Stimulated activated CD4-positive, alpha-beta T cell treated with anti-CD3 and anti-CD28 coated beads, Interleukin-15, amount 100 ng/mL, for 1 hour (primary cell): ENCODE measurements around the gene NBL1.

Experiments used
- DNase-seq, 2 donors: peaks; one replicate each; pipeline ENCODE4 v3.0.0-alpha.2; 2020; ENCODE audit warnings: low read depth in 1 of 2, low spot score in 1 of 2

Gene NBL1

GRCh38 chr1:19645411-19646251 is 1.5 kb downstream of the NBL1 start:
- no peak for DNase-seq

GRCh38 chr1:19646377-19647319 is 2.5 kb downstream of the NBL1 start:
- no peak for DNase-seq

GRCh38 chr1:19647643-19648042 is 3.5 kb downstream of the NBL1 start:
- no peak for DNase-seq

- no peak for DNase-seq
These were observed 4.1 kb downstream of the NBL1 start for GRCh38 chr1:19648239-19648638.

GRCh38 chr1:19648689-19649088 is 4.6 kb downstream of the NBL1 start:
- DNase-seq = no peak

- no peak for DNase-seq
These were observed 6.5 kb downstream of the NBL1 start for GRCh38 chr1:19650416-19651140.

- DNase-seq = no peak
These were observed 7.1 kb downstream of the NBL1 start for GRCh38 chr1:19651141-19651737.

GRCh38 chr1:19654386-19654785 is 10.3 kb downstream of the NBL1 start:
- no peak for DNase-seq

- no peak for DNase-seq
These were observed 11.0 kb downstream of the NBL1 start for GRCh38 chr1:19654886-19655717.

GRCh38 chr1:19655718-19656080 is 11.6 kb downstream of the NBL1 start:
- DNase-seq = no peak

GRCh38 chr1:19656134-19656779 is 12.1 kb downstream of the NBL1 start:
- DNase-seq = no peak

GRCh38 chr1:19656780-19657466 is 12.8 kb downstream of the NBL1 start:
- no peak for DNase-seq

- DNase-seq = no peak
These were observed 13.4 kb downstream of the NBL1 start for GRCh38 chr1:19657511-19657910.

GRCh38 chr1:19658186-19658585 is 14.1 kb downstream of the NBL1 start:
- no peak for DNase-seq

- DNase-seq = no peak
These were observed 17.7 kb downstream of the NBL1 start for GRCh38 chr1:19661721-19662228.

- DNase-seq = no peak
These were observed 18.2 kb downstream of the NBL1 start for GRCh38 chr1:19662313-19662712.

- DNase-seq = no peak
These were observed 20.5 kb downstream of the NBL1 start, which contains the start of gene HTR6 for GRCh38 chr1:19664453-19665185. TSS of gene HTR6 (plus strand) at chr1:19664875. CDS start at chr1:19665754, 879 bp downstream.

GRCh38 chr1:19665186-19665495 is 21.0 kb downstream of the NBL1 start:
- no peak for DNase-seq
